Heart left ventricle (tissue), 16 donors: ENCODE measurements around the gene BCAR1. TPM values are rescaled to one million over a fixed set of nuclear protein-coding genes. Genes with fewer than 3 reads are reported as not detected.
A peak's percentile ranks its signal among the peaks of the same experiment; 100 is the strongest.

Source experiments
- ATAC-seq, 4 donors: fragments of 200-7000 bp; cut with Tn5 transposase; one replicate each; pipeline ENCODE4 v1.9.1; 2020 to 2022; ENCODE audit warnings: moderate library complexity in 4 of 4, mild to moderate bottlenecking in 3 of 4, moderate number of reproducible peaks in 1 of 4
- DNase-seq, 5 donors: peaks; one replicate each; pipeline ENCODE4 v3.0.0-alpha.2; 2020
- H3K27ac ChIP-seq, 12 donors: fragments of 200-600 bp; sonication (generic) in 4 of 12; one replicate each; pipeline versions ENCODE4 v1.5.0 to v1.8.0; 2016 to 2022; ENCODE audit warnings: mild to moderate bottlenecking in 2 of 12
- H3K27me3 ChIP-seq, 9 donors: fragments of 200-600 bp; sonication (generic) in 2 of 9; one replicate each; pipeline versions ENCODE4 v1.5.1 to v1.8.0; 2016 to 2022; ENCODE audit warnings: mild to moderate bottlenecking in 3 of 9
- H3K36me3 ChIP-seq, 9 donors: fragments of 200-600 bp; sonication (generic) in 2 of 9; one replicate each; pipeline versions ENCODE4 v1.5.0 to v1.8.0; 2018 to 2022; ENCODE audit warnings: mild to moderate bottlenecking in 2 of 9
- H3K4me1 ChIP-seq, 12 donors: fragments of 200-600 bp; sonication (generic) in 4 of 12; one replicate each; pipeline versions ENCODE4 v1.5.0 to v1.8.0; 2016 to 2022; ENCODE audit warnings: mild to moderate bottlenecking in 3 of 12
- H3K4me3 ChIP-seq, 12 donors: fragments of 200-600 bp; sonication (generic) in 4 of 12; one replicate each; pipeline versions ENCODE4 v1.5.0 to v1.8.0; 2017 to 2022; ENCODE audit warnings: mild to moderate bottlenecking in 9 of 12, moderate library complexity in 4 of 12
- H3K9me3 ChIP-seq, 12 donors: fragments of 200-600 bp; sonication (generic) in 4 of 12; one replicate each; pipeline versions ENCODE4 v1.5.0 to v1.8.0; 2016 to 2022; ENCODE audit warnings: mild to moderate bottlenecking in 1 of 12
- CTCF ChIP-seq, 12 donors: fragments of 200-600 bp; sonication (generic) in 4 of 12; IDR thresholded peaks; one replicate each; pipeline versions ENCODE4 v1.5.0 to v1.8.0; 2018 to 2022; ENCODE audit warnings: antibody characterized with exemption in 12 of 12, mild to moderate bottlenecking in 5 of 12
- POLR2A ChIP-seq, 2 donors: fragments of 450-650 bp; IDR thresholded peaks; one replicate each; pipeline ENCODE4 v1.6.1; 2017; ENCODE audit warnings: antibody characterized with exemption in 2 of 2, mild to moderate bottlenecking in 2 of 2, moderate library complexity in 2 of 2
- WGBS, 4 donors: extraction: QIAGEN DNeasy Blood & Tissue Kit in 2 of 4; methylation state at CpG; one replicate each; pipeline versions ENCODE4 v1.1.5 to v1.1.7; 2013 to 2018; 5-methylcytosine and 5-hydroxymethylcytosine counted together
- intact Hi-C, 10 donors: fragments of 100-400 bp; cut with DNase I; formaldehyde crosslinking; loops; one replicate each; pipeline versions ENCODE4 v1.11.1 to v1.14.2; 2022
- polyA plus RNA-seq, 2 donors: library from polyadenylated mRNA; stranded (reverse); fragments of 200-250 nt; gene quantifications; one replicate each; pipeline ENCODE4 v1.2.3, GENCODE V29; 2013
- total RNA-seq, 9 donors: library from RNA; depleted of rRNA in 2 of 9; stranded (reverse); fragments of >200 nt in 2 of 9; fragmentation: NEBNext Ultra II Directional in 3 of 9; extraction: Animal tissue kit (Norgen Biotek cat#: 25700) in 3 of 9; gene quantifications; one replicate each; pipeline versions ENCODE4 v1.1.0 to v1.2.4, GENCODE V29; 2016 to 2023
- donor health status: ischemic (EF 13 %, LVEDD 7.1; RV severe dilation, severe dysfunction).
- donor health status: healthy with polysubstance abuse.
- donor health status: DM: no; HTN: yes; CAD: no.
- donor health status: DM: no; HTN: no; CAD: no.
- donor health status: ischemic (EF 25% LVEDD 6.9; RV normal size, moderate dysfunction).
- donor health status: ischemic (EF 25% LVEDD 5.7; RV mildly dilated, moderate dysfunction).
- donor health status: healthy.
- donor health status: DM: yes; HTN: yes; CAD: no.
- donor health status: ischemic (EF 35%, LVEDD 5.7; RV mildly dilated, moderate dysfunction).
- donor health status: nonischemic (EF 11% LVEDD 7.7; RV severe dilation, severe dysfunction).
- donor health status: DM: yes; HTN: yes; CAD: no.
- donor health status: PGD.
- donor health status: ischemic (EF 29% LVEDD 5.4; RV normal size, mild dysfunction).
- donor health status: nonischemic (EF 23%, LVEDD 6.1; RV moderate dilation, normal function).

BCAR1 gene
- total and polyA plus RNA-seq, 11 donors = 51.4 to 129 (median 72.0) TPM

- WGBS, 4 donors = 66 to 78% (median 71%) methylated on average over 17 to 27 of the region's 27 CpGs
- TF ChIP-seq POLR2A (IDR thresholded peaks at IDR 0.05) (no peak), CTCF (IDR thresholded peaks at IDR 0.05) (no peak)
- Histone ChIP-seq H3K36me3 (peaks cover 0 to 5% (median 0%) of the 10 kb centered on the region in 9 donors), H3K4me1 (peaks cover 19 to 62% (median 45%) of the 10 kb centered on the region in 12 donors), H3K27me3 (peaks cover 0 to 54% (median 0%) of the 10 kb centered on the region in 9 donors), H3K9me3 (no peaks in the 10 kb centered on the region), H3K4me3 (peak overlapping the region in 8 of 12 donors; percentile 70 to 100 (median 86)), H3K27ac (peak overlapping the region in 7 of 12 donors; percentile 62 to 98 (median 96))
- intact Hi-C loops = loop anchor here in 4 of 10 donors (2.0 to 5.0 kb wide), 3 partner anchors 35 to 74 kb away; no protein-coding TSS in a partner anchor
- ATAC-seq (no peak), DNase-seq (peak in 1 of 5 donors; percentile 62)
These were observed 15.6 kb upstream of the BCAR1 start for GRCh38 chr16:75266738-75267630.

- intact Hi-C loops = loop anchor here in 4 of 10 donors (2.0 to 5.0 kb wide), 4 partner anchors 34 to 75 kb away; no protein-coding TSS in a partner anchor
- ATAC-seq (peak; percentile 14 to 58 (median 44)), DNase-seq (peak; percentile 73 to 87 (median 78))
- TF ChIP-seq POLR2A (IDR thresholded peaks at IDR 0.05) = peak in 1 of 2 donors; percentile 65
- no peak for TF ChIP-seq CTCF (IDR thresholded peaks at IDR 0.05)
- Histone ChIP-seq H3K27me3 (peaks cover 0 to 50% (median 0%) of the 10 kb centered on the region in 9 donors), H3K27ac (peak overlapping the region; percentile 84 to 99 (median 96)), H3K4me3 (peak overlapping the region; percentile 70 to 100 (median 94)), H3K4me1 (peaks cover 27 to 66% (median 52%) of the 10 kb centered on the region in 12 donors), H3K9me3 (no peaks in the 10 kb centered on the region), H3K36me3 (peaks cover 0 to 5% (median 0%) of the 10 kb centered on the region in 9 donors)
- 9 to 25% (median 17%) methylated on average over 21 to 62 of the region's 62 CpGs for WGBS, 4 donors
These were observed 14.7 kb upstream of the BCAR1 start for GRCh38 chr16:75265911-75266701.

GRCh38 chr16:75264999-75265910 is 13.8 kb upstream of the BCAR1 start:
- intact Hi-C loops = loop anchor here in 6 of 10 donors (2.0 to 5.0 kb wide), 3 partner anchors 33 to 42 kb away; no protein-coding TSS in a partner anchor

More at GRCh38 chr16:75264999-75265910, 13.8 kb upstream of the BCAR1 start:
- H3K36me3 ChIP-seq = peaks cover 0 to 5% (median 0%) of the 10 kb centered on the region in 9 donors
- H3K27me3 ChIP-seq = peaks cover 0 to 50% (median 0%) of the 10 kb centered on the region in 9 donors
- H3K4me3 ChIP-seq = peak overlapping the region; percentile 70 to 100 (median 94)
- DNase-seq (peak; percentile 65 to 75 (median 66)), ATAC-seq (peak in 3 of 4 donors; percentile 3 to 52 (median 32))
- H3K9me3 ChIP-seq = no peaks in the 10 kb centered on the region
- H3K27ac ChIP-seq = peak overlapping the region; percentile 84 to 99 (median 96)
- WGBS, 4 donors = 0 to 8% (median 1%) methylated on average over 6 to 74 of the region's 74 CpGs
- peaks cover 27 to 74% (median 55%) of the 10 kb centered on the region in 12 donors for H3K4me1 ChIP-seq
- TF ChIP-seq CTCF (IDR thresholded peaks at IDR 0.05) (no peak), POLR2A (IDR thresholded peaks at IDR 0.05) (no peak)
